ENCODE results near the gene CPN1.
"Not testable (repeated sequence)": the region's sequence is repeated elsewhere in the genome, so short reads cannot be mapped to it uniquely, and the experiment has no call there.

The CPN1 gene

DNA sequence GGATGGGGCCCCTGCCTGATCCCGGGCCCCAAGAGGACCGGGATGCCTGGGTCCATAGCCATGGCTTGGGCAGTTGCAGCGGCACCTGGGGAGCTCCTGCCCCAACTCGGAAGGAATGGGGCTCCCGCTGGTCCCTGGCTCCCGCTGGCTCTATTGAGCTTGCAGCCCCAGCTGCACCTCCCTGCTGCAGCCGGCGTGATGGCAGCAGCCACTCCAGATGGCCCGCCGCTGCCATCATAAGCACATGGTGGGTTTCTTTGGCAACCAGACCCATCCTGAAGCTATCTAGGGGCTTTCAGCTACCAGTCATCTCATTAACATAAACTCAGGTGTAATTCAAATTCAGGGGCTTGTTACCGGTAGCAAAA is 60.8 kb downstream of the CPN1 start:
- peak; percentile 58 to 69 (median 61) for DNase-seq

DNA sequence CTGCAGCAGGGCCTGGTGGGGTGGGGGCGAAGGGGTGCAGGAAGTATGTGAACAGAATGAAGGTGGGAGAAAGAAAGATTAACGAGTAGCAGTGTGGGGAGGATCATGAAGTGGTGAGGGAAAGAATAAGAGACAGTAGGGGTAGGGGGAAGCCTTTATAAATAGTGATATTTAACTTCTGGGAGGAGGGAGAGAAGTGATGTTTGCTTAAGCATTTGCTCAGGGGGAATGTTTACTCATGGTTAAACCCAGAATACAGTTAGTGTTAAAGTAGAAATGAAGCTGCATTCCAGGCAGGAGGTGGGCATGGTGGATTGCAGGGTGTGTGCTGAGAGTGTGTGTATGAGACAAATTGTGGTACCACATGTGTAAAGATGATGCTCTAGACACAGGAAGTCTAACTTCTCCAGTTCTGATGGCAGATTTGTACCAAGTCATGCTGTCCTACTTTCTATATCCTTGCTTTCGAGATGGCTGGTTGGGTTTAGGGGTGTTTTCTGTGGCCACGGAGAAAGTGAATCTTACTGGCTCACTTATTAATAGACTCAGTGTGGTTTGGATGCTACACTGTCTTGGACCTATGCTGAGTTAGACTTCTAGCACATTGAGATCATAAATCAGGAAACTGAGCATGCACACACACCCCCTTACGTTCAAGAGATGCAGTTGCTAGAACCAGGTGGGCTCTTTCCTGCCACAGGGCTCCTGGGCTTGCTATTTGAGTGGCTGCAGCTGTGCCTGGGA is 61.4 kb downstream of the CPN1 start:
- DNase-seq: peak; percentile 61 to 69 (median 62)

DNA sequence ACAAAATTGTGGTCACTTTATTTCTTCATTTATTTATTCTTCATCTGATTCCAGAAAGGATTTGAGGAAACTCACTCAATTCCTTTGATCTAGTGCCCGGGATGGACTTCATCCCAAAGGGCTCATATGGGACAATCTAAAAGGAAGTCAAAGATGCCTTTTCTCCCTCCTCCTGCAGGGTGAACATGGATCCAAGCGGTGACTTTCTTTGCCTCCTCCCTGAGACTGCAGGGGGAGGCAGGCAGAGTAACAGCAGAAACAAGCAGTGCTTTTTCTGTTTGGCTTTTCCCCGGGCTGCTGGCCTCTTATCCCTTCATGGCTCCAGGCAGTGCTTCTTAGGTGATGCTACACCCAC is 61.9 kb downstream of the CPN1 start:
- DNase-seq: peak in 1 of 3 experiments; percentile 62

DNA sequence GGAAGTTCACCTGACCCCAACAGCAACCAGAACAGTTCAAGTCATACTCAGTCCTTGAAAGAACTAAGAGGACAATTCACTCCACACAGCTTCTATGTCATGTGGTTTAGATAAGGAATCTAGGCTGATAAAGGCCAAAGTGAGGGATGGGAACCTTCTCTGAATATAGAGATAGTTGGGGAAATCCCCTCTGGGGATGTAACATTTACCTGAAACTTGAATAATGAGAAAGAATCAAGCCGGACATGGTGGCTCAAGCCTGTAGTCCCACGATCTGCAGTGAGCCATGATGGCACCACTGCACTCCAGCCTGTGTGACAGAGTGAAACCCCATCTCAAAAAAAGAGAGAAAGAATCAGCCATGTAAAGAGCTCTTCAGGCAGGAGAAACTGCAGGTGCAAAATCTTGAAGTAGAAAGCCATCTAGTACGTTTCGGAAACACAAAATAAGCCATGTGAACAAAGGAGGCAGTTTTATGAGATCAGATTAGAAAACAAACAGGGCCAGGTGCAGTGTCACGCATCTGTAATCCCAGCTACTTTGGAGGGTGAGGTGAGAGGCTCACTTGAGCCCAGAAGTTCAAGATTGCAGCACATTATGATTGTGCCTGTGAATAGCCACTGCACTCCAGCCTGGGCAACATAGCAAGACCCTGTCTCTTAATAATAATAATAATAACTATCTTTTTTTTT is 67.5 kb downstream of the CPN1 start:
- peak in 2 of 3 experiments; percentile 52 to 83 for DNase-seq

DNA sequence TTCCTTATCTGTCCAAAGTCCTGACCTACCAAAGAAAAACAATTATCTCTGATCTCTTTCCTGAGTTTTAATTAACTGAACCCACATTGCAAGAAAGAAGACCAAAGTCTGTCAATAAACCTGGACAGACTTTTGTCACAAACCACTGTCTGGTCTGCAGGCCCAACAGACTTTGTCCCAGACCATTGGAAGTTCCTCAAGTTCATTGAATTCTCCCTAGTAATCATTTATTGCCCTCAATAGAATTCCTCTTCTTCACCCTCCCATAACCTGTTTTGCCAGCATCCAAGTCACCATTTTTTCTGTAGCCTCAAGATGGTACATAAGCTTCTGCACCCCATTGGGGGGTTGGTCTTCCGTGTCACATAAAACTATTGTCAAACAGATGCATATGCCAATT is 68.0 kb downstream of the CPN1 start:
- no peak for DNase-seq

DNA sequence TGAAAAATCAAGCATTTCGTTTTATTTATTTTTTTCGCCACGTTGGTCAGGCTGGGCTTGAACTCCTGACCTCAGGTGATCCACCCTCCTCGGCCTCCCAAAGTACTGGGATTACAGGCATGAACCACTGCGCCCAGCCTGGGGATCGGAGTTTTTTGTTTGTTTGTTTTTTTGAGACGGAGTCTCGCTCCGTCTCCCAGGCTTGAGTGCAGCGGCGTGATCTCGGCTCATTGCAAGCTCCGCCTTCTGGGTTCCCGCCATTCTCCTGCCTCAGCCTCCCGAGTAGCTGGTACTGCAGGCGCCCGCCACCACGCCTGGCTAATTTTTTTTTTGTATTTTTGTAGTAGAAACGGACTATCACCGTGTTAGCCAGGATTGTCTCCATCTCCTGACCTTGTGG is 69.8 kb downstream of the CPN1 start:
- not testable (repeated sequence) for DNase-seq

DNA sequence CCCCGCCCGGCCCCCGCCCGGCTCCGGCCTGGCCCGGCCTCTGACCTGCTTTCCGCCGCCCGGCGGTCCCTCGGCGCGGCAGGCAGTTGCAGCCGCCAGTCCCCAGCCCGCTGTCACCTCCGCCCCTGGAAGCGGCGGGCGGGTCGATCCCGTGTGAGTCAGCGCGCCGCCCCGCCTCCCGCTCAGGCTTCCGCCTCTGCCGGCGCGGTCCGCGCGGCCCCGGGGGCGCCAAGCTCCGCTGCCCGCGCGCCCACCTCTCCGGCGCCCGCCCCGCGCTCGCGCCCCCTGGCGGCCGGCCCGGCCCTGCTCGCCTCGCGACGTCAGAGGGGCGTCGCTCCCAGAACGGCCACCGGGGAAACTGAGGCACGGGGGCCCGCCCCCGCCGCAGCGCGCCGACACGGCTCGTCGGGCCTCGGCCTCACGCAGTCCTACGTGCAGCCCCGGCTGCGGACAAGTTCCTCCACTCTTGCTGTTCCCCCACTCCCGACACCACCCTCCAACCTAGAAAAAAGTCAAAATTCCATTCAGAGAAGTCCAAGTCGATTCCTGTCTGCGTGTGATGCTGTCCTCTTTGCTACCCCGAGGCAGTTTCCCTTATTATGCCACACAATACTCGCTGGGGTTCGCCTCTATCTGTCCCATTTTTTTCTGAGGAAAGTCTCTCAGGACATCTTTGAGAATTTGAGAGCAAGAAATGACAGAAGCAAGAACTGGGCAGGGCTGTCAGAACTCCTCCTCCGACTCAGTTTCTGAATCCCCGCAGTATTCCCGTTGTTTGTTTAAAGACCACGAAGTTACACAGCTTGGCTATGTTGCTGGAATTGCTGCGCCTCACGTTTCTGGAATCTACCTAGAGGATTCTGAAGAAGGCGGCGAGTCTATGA is 71.6 kb downstream of the CPN1 start, which contains the start of gene DNMBP:
TSS of gene DNMBP (minus strand) at position 155 of the 884 bp plus-strand sequence. CDS start 37,823 bp downstream, outside the sequence.
- DNase-seq: peak; percentile 68

DNA sequence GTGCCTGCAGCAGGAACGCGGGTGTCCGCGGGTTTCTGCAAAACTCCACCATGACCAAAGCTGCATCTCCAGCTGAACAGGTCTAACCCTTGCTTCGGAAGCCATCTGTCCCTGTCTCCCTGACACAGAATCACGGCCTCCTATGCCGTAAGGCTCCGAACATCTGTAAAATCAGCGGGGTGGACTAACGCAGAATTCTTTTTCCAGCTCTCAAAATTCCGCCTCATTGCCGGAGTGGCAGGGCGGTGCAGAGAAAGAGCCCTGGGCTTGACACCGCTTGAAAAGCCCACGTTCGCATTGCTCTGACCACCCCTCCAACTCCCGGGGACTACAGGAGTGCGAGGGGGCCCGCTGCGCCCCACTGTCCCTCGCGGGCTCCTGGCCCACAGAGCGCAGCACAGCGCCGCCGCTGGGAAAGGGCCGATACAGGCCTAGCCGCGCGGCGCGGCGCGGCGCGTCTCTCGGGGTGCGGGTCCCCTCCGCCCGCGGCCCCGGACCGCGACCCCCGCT is 72.3 kb downstream of the CPN1 start:
- DNase-seq: peak in 1 of 3 experiments; percentile 62

DNA sequence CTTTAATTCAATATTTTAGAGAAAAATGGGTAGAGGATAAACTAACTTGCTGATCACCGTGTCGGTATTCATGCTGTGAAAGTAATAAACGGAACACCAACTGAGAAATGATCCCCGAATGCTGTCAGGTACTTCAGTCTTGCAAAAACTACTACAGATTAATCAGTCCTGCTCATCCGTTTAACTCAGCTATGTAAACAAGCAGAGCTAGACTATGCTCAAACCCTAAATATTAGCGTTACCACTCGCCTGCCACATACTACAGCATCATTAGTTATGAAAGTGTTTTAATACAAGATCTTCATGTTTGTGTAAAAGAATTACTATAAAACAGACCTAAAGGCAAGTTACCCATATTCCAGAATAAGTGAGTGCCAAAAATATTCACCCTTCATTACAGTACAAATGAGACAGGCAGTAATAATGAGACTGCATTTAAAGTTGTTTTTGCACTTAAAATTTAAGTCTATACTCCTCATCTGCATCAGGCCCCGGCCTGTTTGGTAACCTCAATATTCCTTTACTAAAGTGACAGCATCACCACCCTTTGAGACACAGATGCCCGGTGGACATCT is 72.9 kb downstream of the CPN1 start:
- peak in 1 of 3 experiments; percentile 30 for DNase-seq

DNA sequence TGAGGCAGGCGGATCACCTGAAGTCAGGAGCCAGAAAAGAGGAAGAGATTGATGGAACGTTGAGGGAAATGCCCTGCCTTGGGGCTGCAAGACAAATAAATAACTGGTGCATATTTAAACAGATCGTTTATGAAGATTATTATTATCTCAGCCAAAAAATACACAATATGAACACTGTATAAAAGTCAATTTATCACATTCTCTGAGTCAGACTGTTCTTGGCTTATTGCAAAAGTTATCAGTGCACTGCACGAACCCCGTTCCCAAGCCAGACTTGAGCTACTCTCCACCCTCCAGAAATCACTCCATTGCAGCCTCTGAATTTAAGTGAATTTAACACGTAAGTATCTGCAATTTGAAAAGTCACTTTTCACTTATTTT is 73.5 kb downstream of the CPN1 start:
- DNase-seq: no peak

DNA sequence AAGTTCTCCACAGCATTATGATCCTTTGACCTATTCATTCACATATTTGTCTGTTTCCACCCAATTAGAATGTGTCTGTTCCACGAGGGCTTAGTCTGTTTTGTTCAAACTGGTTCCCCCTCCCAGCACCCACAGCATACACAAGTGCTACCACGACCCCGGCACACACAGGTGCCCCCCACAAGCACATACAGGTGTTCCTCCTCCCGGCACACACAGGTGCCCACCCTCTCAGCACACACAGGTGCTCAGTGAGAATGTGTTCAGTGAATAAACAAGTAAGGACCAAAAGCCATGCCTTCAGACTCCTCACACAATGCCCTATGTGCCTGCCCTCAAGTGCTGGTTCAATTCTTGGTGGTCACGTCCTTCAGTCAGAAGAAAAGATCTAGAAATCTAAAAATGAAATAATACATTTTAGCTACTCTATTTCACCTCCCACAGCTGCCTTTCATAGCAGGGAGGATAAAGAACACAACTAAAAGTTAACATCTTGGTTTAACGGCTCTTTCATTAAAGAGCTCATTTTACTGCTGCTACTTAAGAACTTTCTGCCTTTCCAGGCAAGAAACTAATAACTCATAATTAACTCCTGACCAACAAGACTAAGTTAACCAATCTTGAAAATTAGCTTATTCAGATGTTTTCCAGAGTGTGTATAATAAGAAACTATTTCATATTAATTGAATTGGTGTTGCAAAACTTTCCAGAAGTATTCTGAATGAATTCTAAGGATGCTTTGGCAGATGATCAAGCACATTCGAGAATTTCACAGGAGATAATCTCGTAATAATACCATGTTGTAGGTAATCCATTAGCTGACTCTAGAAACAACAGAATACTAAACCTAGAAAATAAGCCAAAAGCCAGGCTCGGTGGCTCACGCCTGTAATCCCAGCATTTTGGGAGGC is 74.2 kb downstream of the CPN1 start:
- DNase-seq: no peak

DNA sequence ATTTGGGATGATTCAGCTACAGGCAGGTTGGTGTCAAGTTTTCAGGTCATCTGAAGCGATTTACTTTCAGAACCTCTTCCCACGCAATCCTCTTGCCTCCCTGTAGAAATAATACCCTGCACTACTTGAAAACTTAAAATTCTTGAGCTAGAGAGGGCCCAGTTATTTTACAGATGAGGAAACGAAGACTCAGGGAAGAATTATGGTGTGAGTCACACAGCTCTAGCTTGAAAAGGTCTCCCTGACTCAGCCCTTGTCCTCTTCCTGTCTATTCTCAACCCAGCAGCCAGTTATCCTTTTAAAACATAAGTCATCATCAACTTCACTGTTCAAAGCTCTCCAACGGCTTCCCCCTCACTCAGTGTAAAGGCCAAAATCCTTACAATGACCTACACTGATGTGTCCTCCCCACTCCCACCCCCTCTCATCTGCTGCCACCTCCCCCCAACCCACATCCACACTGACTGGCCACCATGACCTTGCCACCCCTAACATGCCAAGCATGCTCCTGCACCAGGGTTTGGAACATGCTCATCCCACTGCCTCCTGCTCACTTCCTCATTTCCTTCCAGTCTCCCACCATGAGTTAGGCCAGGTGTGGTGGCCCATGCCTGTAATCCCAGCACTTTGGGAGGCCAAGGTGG is 75.3 kb downstream of the CPN1 start:
- no peak for DNase-seq

DNA sequence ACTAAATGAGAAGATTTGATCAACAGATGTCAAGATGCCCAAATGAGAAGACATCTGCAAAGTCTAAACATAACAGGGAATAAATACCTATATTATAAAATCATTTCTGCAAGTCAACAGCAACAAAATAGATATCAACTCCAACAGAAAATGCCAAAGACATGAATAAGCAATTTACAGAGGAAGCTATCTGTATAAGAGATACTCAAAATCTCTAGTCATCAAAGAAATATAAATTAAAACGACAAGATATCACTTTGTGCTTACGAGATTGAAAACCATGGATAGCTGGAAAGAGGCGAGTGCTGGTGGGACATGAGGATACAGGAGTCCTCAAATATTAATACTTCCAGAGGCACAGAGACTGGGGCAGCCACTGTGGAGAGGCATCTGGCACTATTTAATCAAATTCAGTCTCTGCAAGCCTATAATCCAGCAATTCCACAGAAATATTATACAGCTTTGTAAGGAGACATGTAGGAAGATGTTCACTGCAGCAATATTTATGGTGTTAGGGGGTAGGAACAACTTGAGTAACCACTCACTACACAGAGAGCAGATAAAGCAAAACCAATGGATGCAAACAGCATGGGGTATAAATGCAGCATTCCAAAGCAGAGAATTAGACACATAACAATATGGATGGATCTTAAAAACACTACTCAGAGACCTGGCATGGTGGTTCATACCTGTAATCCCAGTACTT is 76.7 kb downstream of the CPN1 start:
- DNase-seq: no peak

DNA sequence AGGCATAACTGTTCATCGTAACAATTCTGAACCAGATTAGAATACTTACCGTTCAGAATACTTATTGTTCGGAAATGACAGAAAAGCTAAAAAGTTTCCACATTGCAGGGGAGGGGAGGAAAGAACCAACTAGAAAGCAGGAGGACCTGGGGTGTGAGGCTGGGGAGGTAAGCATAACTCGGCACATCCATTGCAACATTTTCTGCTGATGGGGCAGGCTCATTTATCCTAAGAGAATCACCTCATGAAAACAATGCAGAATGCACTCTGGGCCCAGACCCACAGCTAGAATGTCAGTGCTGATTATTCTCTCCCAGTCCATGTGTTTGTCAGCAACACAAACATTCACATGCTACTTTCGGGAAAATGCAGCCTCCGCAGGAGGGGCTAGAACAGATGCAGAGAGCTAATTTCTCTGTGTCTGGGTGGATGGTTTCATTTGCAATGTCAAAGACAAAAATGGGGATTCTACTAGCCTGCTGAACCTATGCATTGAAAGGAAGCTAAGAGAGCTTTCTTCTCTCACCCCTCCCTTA is 81.5 kb downstream of the CPN1 start:
- DNase-seq: no peak

DNA sequence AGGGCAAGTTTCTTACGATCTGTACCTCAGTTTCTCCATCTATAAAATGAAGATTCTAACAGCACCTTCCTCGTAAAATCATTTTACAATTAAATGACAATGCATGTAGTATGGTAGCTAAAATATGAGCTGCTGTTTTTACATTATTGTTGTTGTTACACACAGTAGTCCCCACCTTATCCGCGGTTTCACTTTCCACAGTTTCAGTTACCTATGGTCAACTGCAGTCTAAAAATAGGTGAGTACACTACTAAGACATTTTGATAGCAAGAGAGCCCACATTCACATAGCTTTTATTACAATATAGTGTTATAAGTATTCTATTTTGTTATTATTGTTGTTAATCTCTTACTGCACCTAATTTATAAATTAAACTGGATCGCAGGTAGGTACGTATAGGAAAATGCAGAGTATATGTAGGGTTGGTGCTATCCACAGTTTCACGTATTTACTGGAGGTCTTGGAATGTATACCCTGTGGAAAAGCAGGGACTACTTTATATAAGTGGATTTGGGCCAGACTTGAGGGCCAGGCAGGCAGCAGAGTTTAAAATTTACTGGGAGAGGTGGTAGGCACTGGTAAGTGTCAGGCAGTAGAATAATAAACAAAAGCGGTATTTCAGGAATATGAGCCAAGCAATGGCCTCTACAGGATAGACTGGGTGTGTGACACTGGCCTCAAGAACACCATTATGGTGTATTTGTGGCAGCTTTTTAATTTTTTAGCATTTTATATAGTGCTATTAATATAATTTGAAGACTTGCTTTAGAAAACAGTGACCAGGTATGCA is 82.2 kb downstream of the CPN1 start:
- no peak for DNase-seq

DNA sequence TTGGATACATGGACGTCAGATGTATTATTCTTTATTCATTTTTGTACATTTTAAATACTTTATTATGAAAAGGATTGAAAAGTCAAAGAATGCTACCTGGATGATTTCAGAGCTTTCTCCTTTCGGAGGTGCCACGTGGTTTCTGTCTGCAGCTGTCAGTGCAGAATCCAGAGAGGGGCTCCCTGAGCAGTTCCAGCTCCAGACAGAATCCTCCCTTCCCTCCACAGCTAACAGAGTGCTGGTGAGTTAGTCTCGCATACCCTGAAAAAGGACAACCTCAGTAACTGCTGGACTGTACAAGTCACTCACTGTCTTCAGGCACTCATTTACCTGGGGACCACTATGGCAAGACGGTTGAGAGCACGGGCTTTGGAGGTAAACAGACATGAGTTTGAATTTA is 82.8 kb downstream of the CPN1 start:
- DNase-seq: no peak

DNA sequence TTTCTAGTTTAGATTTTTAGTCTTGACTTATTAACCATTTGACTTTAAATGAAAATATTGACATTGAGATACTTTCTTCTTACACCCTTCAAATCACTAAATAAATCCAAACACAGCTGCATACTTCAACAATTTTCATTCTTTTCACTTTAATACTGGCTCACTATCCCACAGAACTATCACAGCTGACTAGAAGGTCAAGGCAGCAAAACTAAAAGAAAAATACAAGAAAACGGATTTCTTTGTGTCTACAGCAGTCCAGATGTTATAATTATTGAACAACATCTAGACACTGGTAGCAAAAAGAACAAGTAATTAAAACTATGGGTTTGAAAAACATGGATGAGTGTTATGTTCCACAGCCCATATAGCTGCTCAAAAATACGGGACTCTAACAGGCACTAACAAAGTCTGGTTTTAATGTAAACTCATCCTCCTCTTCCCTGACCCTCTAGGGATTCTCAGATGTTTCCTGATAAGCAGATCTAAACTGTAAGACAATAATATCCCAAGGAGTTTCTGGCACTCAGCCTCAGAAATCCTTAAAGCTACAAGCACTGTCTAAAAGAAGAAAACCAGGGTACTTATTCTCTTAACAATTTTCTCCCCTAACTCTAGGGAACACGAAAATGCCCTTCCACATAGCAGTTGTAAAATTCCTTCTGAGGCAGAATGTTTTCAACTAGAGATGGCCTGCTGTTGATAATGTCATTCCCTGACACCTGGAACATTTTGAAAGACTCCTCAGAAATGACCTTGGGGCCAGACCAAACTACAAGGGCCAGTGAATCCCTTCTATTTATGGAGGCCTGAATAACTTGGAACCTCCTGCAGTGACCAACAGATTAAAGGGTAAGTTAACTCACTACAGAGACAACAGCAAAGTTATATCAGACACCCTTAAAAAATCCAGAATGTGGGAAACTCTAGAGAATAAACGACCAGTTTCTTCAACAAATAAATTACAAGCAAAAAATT is 84.7 kb downstream of the CPN1 start:
- DNase-seq: no peak

DNA sequence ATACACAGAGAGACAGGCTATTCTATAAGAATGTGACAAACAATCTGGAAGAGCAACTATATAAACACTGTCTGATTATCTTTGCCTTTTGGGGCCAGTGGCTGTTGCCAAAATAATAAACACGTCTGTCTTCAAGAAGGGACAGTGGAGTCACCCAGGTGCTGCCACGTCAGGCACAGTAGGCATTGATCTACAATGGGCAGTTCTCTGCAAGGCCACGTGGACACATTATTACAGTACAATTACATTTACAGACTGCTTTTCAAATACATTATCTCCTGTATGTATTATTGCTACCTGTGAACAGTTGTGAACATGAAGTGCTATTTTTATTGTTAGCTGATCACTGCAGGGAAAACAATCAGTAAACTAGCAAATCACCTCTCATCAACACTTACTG is 86.0 kb downstream of the CPN1 start:
- DNase-seq: peak in 1 of 3 experiments; percentile 6

Measured in NCI-H1417 (cell line).